Measurements from ENCODE around the gene LRRC18. TPM values are rescaled to one million over a fixed set of nuclear protein-coding genes. Genes with fewer than 3 reads are reported as not detected.

Gene LRRC18
- total RNA-seq, 1 experiment from 2014 or later = not detected

DNA sequence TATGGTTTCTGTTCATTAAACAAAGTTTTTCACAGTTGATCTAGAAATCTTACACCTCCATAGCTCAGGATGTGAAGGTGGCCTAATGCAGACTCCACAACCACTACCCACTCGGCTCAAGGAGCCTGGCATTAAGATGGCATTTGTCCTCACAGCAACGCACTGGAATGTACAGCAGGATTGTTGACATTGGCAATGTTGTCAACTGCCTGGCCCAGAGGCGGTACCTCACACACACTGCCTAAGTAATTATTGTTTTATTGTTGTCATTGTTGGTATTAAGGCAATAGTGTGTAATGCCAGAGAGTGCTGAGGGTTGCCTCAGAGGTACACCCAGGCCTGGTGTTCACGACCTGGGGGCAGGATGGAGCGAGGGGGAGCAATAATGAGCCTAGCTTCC lies 38.3 kb downstream of the LRRC18 start:
- H3K14ac ChIP-seq (ENCODE audit: insufficient read depth, low read length) = no peak overlapping the region
- H2AFZ ChIP-seq (ENCODE audit: low read length) = no peak overlapping the region
- H3K79me2 ChIP-seq (ENCODE audit: insufficient read depth, low read length) = no peaks in the 10 kb centered on the region
- no peaks in the 10 kb centered on the region for H4K20me1 ChIP-seq (ENCODE audit: control insufficient read depth, insufficient read depth, insufficient read length)
- no peak for TF ChIP-seq CTCF (conservative IDR thresholded peaks at IDR 0.05)
- no peaks in the 10 kb centered on the region; the same call in 1 of the 2 replicates for H3K27me3 Mint-ChIP-seq (ENCODE audit: low read depth)
- H4K8ac ChIP-seq (replicated peaks; ENCODE audit: insufficient read length, low read depth, low read length) = no peak overlapping the region
- H3T11ph ChIP-seq (ENCODE audit: low read length) = no peak overlapping the region
- H3K4ac ChIP-seq (ENCODE audit: low read depth, low read length) = no peak overlapping the region
- no peak overlapping the region for H2AK5ac ChIP-seq (ENCODE audit: insufficient read length, low read length)
- H3K56ac ChIP-seq (ENCODE audit: insufficient read length, low read depth, low read length) = no peak overlapping the region
- no peaks in the 10 kb centered on the region; a peak in 1 of 5 replicates for H3K9me3 Mint-ChIP-seq
- H3K9ac ChIP-seq (ENCODE audit: extremely low read depth, insufficient read length, low read length) = no peak overlapping the region
- no peaks in the 10 kb centered on the region for H3K4me1 ChIP-seq (ENCODE audit: insufficient read depth, low read length)
- H3K4me3 Mint-ChIP-seq = no peak overlapping the region
- no peaks in the 10 kb centered on the region for H3K79me1 ChIP-seq (ENCODE audit: insufficient read depth, low read depth, low read length, poor library complexity, severe bottlenecking)
- H3K27ac ChIP-seq (ENCODE audit: insufficient read length, low read depth, low read length) = no peak overlapping the region
- WGBS (ENCODE audit: extremely low coverage, insufficient read length, low lambda C conversion rate) = no CpG with 5 or more reads among the region's 5 CpGs
- no peak overlapping the region for H3K4me2 ChIP-seq (ENCODE audit: insufficient read depth, insufficient read length, low read length)
- H2BK12ac ChIP-seq (ENCODE audit: insufficient read length, low read depth, low read length) = no peak overlapping the region
- no peak overlapping the region for H2BK5ac ChIP-seq (ENCODE audit: insufficient read length, low read length)
- H3K23ac ChIP-seq (ENCODE audit: insufficient read length, low read depth, low read length) = no peak overlapping the region
- no peaks in the 10 kb centered on the region for H3K36me3 Mint-ChIP-seq (ENCODE audit: insufficient read depth in 1 of 3, low read depth in 3 of 3)
- no peak overlapping the region for H4K5ac ChIP-seq (ENCODE audit: insufficient read length, low read depth, low read length)
- no peak for DNase-seq
- no peak overlapping the region for H3K27ac Mint-ChIP-seq
- H2BK120ac ChIP-seq (ENCODE audit: low read depth, low read length, poor library complexity, severe bottlenecking) = no peak overlapping the region
- no peak overlapping the region for H3K18ac ChIP-seq (ENCODE audit: insufficient read length, low read depth, low read length)
- H3K23me2 ChIP-seq (ENCODE audit: insufficient read length, low read depth, low read length, poor library complexity, severe bottlenecking) = no peaks in the 10 kb centered on the region
- H3K9me3 ChIP-seq (ENCODE audit: control insufficient read depth, low read depth, low read length) = no peaks in the 10 kb centered on the region
- no peak overlapping the region for H4K91ac ChIP-seq (ENCODE audit: insufficient read length, low read depth, low read length)
- H3K27me3 ChIP-seq (ENCODE audit: insufficient read depth, low read length) = no peaks in the 10 kb centered on the region
- no peak overlapping the region for H2BK20ac ChIP-seq (ENCODE audit: low read depth, low read length, poor library complexity, severe bottlenecking)
- peaks cover under 1 to 3% of the 10 kb centered on the region in 2 experiments; a peak in 2 of 4 replicates for H3K4me1 Mint-ChIP-seq
- H2BK15ac ChIP-seq (ENCODE audit: low read depth, low read length) = no peak overlapping the region

All from H9 (cell line).